ENCODE measurements around the gene CCR1. TPM values are rescaled to one million over a fixed set of nuclear protein-coding genes. Genes with fewer than 3 reads are reported as not detected.

CCR1 gene
- total and polyA plus RNA-seq, 12 donors, result 1.7 to 41.9 (median 13.3) TPM

DNA sequence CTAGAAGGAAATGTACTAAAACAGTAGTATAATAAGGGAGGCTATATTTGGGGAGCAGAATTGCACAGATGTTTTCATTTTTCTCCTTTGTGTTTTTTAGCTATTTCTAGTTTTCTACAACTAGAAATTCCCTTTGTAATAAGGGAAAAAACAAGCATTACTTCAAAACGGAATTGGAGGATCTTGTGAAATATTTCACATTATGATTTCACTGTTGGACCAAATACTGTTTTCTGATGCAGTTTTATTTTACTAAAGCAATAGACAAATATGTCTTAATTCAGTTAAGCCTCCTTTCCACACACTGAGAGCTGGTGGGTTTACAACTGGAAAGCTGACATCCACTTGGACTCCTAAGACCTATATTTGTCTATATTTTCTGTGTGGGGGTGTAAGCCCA, 7.3 kb downstream of the CCR1 start:
- Histone ChIP-seq H3K4me1 (replicated peaks in 1 of 2) (no peaks in the 10 kb centered on the region), H3K4me3 (no peak overlapping the region), H3K36me3 (replicated peaks in 1 of 2) (no peaks in the 10 kb centered on the region), H3K27me3 (no peaks in the 10 kb centered on the region), H3K9me3 (replicated peaks in 1 of 3) (no peaks in the 10 kb centered on the region), H3K27ac (no peak overlapping the region)
- 30 to 50% (median 38%) methylated on average over 1 of the region's 1 CpG for WGBS, 4 donors
- TF ChIP-seq, protein P1, sequence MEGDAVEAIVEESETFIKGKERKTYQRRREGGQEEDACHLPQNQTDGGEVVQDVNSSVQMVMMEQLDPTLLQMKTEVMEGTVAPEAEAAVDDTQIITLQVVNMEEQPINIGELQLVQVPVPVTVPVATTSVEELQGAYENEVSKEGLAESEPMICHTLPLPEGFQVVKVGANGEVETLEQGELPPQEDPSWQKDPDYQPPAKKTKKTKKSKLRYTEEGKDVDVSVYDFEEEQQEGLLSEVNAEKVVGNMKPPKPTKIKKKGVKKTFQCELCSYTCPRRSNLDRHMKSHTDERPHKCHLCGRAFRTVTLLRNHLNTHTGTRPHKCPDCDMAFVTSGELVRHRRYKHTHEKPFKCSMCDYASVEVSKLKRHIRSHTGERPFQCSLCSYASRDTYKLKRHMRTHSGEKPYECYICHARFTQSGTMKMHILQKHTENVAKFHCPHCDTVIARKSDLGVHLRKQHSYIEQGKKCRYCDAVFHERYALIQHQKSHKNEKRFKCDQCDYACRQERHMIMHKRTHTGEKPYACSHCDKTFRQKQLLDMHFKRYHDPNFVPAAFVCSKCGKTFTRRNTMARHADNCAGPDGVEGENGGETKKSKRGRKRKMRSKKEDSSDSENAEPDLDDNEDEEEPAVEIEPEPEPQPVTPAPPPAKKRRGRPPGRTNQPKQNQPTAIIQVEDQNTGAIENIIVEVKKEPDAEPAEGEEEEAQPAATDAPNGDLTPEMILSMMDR (IDR thresholded peaks at IDR 0.05), result no peak
- no peak for TF ChIP-seq POLR2A (IDR thresholded peaks at IDR 0.05)
- no peak for DNase-seq
- intact Hi-C loops (cut with DNase I), result no loop called here

DNA sequence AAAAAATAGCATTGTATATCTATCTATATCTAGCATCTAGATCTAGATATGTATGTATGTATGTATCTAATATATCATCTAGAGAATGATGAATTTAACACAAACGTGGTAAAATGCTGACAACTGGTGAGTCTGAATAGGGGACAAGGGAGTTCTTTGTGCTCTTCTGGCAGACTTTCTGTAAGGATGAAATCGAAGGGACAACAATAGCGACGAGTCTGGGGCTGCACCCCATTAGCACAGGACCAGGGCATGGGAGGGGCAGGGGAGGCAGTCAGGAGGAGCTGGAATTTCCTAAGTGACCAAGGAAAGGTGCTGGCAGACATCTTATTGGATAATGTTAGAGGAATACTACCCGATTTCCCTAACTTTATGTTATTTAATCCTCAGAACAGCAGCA, 7.9 kb downstream of the CCR1 start:
- 58 to 72% (median 67%) methylated on average over 5 of the region's 5 CpGs for WGBS, 4 donors
- H3K27me3 ChIP-seq, result peaks cover 1% of the 10 kb centered on the region
- TF ChIP-seq POLR2A (IDR thresholded peaks at IDR 0.05), result no peak
- TF ChIP-seq, protein P1 (IDR thresholded peaks at IDR 0.05), result no peak
- no peaks in the 10 kb centered on the region for H3K4me1 ChIP-seq (replicated peaks in 1 of 2)
- H3K9me3 ChIP-seq (replicated peaks in 1 of 3), result no peaks in the 10 kb centered on the region
- no peak overlapping the region for H3K4me3 ChIP-seq
- no peak for DNase-seq
- H3K36me3 ChIP-seq (replicated peaks in 1 of 2), result no peaks in the 10 kb centered on the region
- H3K27ac ChIP-seq, result no peak overlapping the region
- intact Hi-C loops (cut with DNase I), result no loop called here

DNA sequence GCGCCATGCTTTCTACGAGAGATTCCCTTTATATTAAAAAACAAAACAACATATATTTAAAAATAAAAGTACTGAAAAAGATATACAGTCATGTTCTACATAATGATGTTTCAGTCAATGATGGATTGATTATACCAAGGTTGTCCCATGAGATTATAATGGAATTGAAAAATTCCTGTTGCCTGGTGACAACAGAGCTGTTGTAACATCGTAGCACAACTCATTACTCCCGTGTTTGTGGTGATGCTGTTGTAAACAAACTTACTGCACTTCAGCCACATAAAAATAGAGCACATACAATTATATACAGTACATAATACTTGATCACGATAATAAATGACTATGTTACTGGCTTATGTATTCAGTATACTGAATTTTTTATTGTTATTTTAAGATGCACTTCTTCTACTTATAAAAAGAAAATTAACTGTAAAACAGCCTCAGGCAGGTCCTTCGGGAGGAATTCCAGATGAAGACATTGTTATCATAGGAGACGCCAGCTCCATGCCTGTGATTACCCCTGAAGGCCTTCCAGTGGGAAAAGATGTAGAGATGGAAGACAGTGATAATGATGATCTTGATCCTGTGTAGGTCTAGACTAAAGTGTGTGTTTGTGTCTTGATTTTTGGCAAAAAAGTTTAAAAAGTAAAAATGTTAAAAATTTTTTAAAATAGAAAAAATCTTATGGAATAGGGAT, 11.7 kb downstream of the CCR1 start:
- 76 to 80% (median 77%) methylated on average over 7 of the region's 7 CpGs for WGBS, 4 donors

DNA sequence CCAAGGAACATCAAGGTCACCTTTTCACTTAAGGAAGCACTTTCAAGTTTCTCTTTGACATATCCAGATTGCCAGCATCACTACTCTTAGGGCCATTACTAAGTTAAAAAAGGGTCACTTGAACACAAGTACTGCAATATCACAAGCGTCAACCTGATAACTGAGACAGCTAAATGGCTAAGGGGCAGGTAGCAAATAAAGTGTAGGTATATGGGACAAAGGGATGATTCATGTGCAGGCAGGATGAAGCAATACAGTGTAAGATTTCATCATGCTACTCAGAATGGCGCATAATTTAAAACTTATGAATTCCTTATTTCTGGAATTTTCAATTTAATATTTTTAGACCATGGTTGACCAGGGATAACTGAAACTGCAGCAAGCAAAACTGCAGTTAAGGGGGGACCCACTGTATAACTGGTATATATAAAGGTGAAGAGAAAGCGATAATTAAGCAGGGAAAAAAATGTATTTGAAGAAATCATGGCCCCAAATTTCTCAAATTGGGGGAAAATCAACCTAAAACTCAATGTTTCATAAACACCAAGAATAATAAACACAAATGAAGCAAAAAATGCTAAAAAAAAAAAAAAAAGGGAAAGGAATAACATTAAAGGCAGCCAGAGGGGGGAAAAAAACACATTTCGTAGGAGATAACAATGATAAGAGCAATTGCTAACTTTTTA, 13.1 kb downstream of the CCR1 start:
- intact Hi-C loops (cut with DNase I), result no loop called here
- Histone ChIP-seq H3K4me1 (replicated peaks in 1 of 2) (peaks cover 0 to 4% of the 10 kb centered on the region in 2 donors), H3K27me3 (peaks cover 2% of the 10 kb centered on the region), H3K36me3 (replicated peaks in 1 of 2) (no peaks in the 10 kb centered on the region), H3K27ac (no peak overlapping the region), H3K4me3 (no peak overlapping the region), H3K9me3 (replicated peaks in 1 of 3) (no peaks in the 10 kb centered on the region)
- 76 to 90% (median 80%) methylated on average over 4 of the region's 4 CpGs for WGBS, 4 donors
- TF ChIP-seq, protein P1 (IDR thresholded peaks at IDR 0.05), result no peak
- no peak for TF ChIP-seq POLR2A (IDR thresholded peaks at IDR 0.05)
- DNase-seq, result no peak

More for the DNA sequence above, 11.7 kb downstream of the CCR1 start:
- no peak for TF ChIP-seq POLR2A (IDR thresholded peaks at IDR 0.05)
- TF ChIP-seq, protein P1 (IDR thresholded peaks at IDR 0.05), result no peak
- Histone ChIP-seq H3K4me1 (replicated peaks in 1 of 2) (peaks cover 0 to 4% of the 10 kb centered on the region in 2 donors), H3K27ac (no peak overlapping the region), H3K27me3 (peaks cover 2% of the 10 kb centered on the region), H3K36me3 (replicated peaks in 1 of 2) (no peaks in the 10 kb centered on the region), H3K9me3 (replicated peaks in 1 of 3) (no peaks in the 10 kb centered on the region), H3K4me3 (no peak overlapping the region)
- intact Hi-C loops (cut with DNase I), result no loop called here
- no peak for DNase-seq

Data from adrenal gland (tissue), 12 donors.